Activated B cell treated with CpG ODN at 0.5 μM for 24 hours (primary cell): ENCODE data around the gene ANKFN1. TPM values are rescaled to one million over a fixed set of nuclear protein-coding genes. Genes with fewer than 3 reads are reported as not detected.

Source experiments
- ATAC-seq: fragments of 200-7000 bp; cut with Tn5 transposase; one replicate; pipeline ENCODE4 v1.10.0; 2021; ENCODE audit warnings: low read depth, mild to moderate bottlenecking, moderate library complexity
- CTCF ChIA-PET: fragments of 350-600 bp; sonication (Branson Sonifier 250); formaldehyde crosslinking; loops from one replicate; lab custom pipeline; 2021; ENCODE audit warnings: antibody characterized with exemption; lab: Charles Lee
- POLR2A ChIA-PET: fragments of 350-600 bp; sonication (Branson Sonifier 250); formaldehyde crosslinking; loops from one replicate; lab custom pipeline; 2021; ENCODE audit warnings: antibody characterized with exemption; lab: Charles Lee
- DNase-seq: peaks from one replicate; pipeline ENCODE4 v3.0.0; 2022
- H3K27ac Mint-ChIP-seq: one replicate; pipeline ENCODE4 v1.8.0; 2020; ENCODE audit warnings: mixed read lengths
- H3K27me3 Mint-ChIP-seq: one replicate; pipeline ENCODE4 v1.8.0; 2021; ENCODE audit warnings: mixed read lengths
- H3K36me3 Mint-ChIP-seq: one replicate; pipeline ENCODE4 v1.8.0; 2021; ENCODE audit warnings: low read depth, mixed read lengths
- H3K4me1 Mint-ChIP-seq: one replicate; pipeline ENCODE4 v1.8.0; 2021; ENCODE audit warnings: mixed read lengths
- H3K4me3 Mint-ChIP-seq: one replicate; pipeline ENCODE4 v1.8.0; 2020; ENCODE audit warnings: mild to moderate bottlenecking, mixed read lengths
- H3K9me3 Mint-ChIP-seq: one replicate; pipeline ENCODE4 v1.8.0; 2020; ENCODE audit warnings: mixed read lengths
- CTCF ChIP-seq: fragments of 200-600 bp; IDR thresholded peaks from one replicate; pipeline ENCODE4 v1.8.0; 2022; ENCODE audit warnings: antibody characterized with exemption, mild to moderate bottlenecking
- intact Hi-C: fragments of 100-400 bp; cut with micrococcal nuclease; formaldehyde crosslinking; loops from one replicate; pipeline ENCODE4 v1.15.1; 2024
- total RNA-seq: library from RNA; stranded (reverse); gene quantifications from 2 replicates; pipeline ENCODE4 v1.2.3, GENCODE V29; 2022

The ANKFN1 gene
- total RNA-seq, 1 donor from 2014 or later = not detected

DNA sequence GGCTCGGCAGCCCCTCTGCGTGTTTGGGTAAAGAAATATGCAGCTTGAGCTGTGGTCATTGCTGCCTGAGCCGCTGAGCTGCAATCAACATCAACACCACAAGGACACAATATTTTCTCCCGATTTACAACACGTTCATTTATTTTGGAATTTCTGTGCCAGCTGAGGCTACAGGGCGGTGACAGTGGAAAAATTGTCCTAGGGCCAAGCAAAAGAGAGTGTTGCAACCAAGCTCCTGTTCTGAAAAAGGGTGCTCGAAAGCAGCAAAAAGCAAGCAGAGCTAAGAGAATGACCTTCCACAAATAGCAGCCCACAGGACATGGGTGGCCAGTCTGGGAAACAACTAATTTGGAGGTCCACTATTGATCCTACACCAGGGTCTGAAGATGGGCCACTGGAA is 404.8 kb downstream of the ANKFN1 start:
- no peaks in the 10 kb centered on the region for H3K36me3 Mint-ChIP-seq
- H3K27ac Mint-ChIP-seq = no peak overlapping the region
- ChIA-PET CTCF (no interaction called here), POLR2A (no interaction called here)
- no peaks in the 10 kb centered on the region for H3K4me1 Mint-ChIP-seq
- no peak overlapping the region for H3K4me3 Mint-ChIP-seq
- TF ChIP-seq CTCF = no peak
- no peak for ATAC-seq
- peaks cover 3% of the 10 kb centered on the region for H3K27me3 Mint-ChIP-seq
- no peak for DNase-seq
- no peaks in the 10 kb centered on the region for H3K9me3 Mint-ChIP-seq
- intact Hi-C loops = no loop called here
